Neural cell (in vitro differentiated cells): ENCODE data around the gene ZNF221. TPM values are rescaled to one million over a fixed set of nuclear protein-coding genes. Genes with fewer than 3 reads are reported as not detected.
A peak's percentile ranks its signal among the peaks of the same experiment; 100 is the strongest.

ENCODE experiments used
- H2AFZ ChIP-seq: fragments of 200-600, 300-800 bp; sonication (generic), shearing (Covaris generic); 2 replicates; pipeline ENCODE4 v1.6.0; 2014; ENCODE audit warnings: low read depth, mild to moderate bottlenecking, antibody characterized with exemption, low read length, moderate library complexity
- H3F3A ChIP-seq: fragments of 200-600 bp; shearing (Covaris generic); 2 replicates; pipeline ENCODE4 v1.6.1; 2016; ENCODE audit warnings: mild to moderate bottlenecking, moderate library complexity, mixed read lengths, antibody characterized with exemption, low read length; ENCODE audit not compliant: insufficient read depth, poor library complexity, severe bottlenecking
- H3K27ac ChIP-seq: fragments of 200-600, 300-800 bp; sonication (generic), shearing (Covaris generic); 2 replicates; pipeline ENCODE4 v1.5.1; 2014; ENCODE audit warnings: mild to moderate bottlenecking, low read length, moderate library complexity
- H3K27me3 ChIP-seq: fragments of 300-800, 200-600 bp; sonication (generic), shearing (Covaris generic); 2 replicates; pipeline ENCODE4 v1.6.0; 2014; ENCODE audit warnings: mild to moderate bottlenecking, low read depth, low read length, moderate library complexity; ENCODE audit not compliant: insufficient read depth
- H3K36me3 ChIP-seq: fragments of 300-800, 200-600 bp; sonication (generic), shearing (Covaris generic); 2 replicates; pipeline ENCODE4 v1.5.1; 2014; ENCODE audit warnings: mild to moderate bottlenecking, antibody characterized with exemption, low read length, moderate library complexity; ENCODE audit not compliant: insufficient read depth
- H3K4me2 ChIP-seq: fragments of 300-800, 200-600 bp; sonication (generic), shearing (Covaris generic); 2 replicates; pipeline ENCODE4 v1.6.0; 2014; ENCODE audit warnings: mild to moderate bottlenecking, low read length
- H3K4me3 ChIP-seq: fragments of 300-800, 200-600 bp; sonication (generic), shearing (Covaris generic); 2 replicates; pipeline ENCODE4 v1.5.1; 2014; ENCODE audit warnings: mild to moderate bottlenecking, low read length, moderate library complexity
- H3K79me2 ChIP-seq: fragments of 200-600 bp; shearing (Covaris generic); replicated peaks from 2 replicates; pipeline ENCODE4 v1.6.0; 2014; ENCODE audit warnings: mild to moderate bottlenecking, low read length, moderate library complexity; ENCODE audit not compliant: insufficient read depth
- H3K9ac ChIP-seq: fragments of 300-800, 200-600 bp; sonication (generic), shearing (Covaris generic); 2 replicates; pipeline ENCODE4 v1.6.1; 2016; ENCODE audit warnings: mild to moderate bottlenecking, low read length, mixed read lengths
- H3K9me2 ChIP-seq: fragments of 200-600 bp; shearing (Covaris generic); 2 replicates; pipeline ENCODE4 v1.6.1; 2016; ENCODE audit warnings: mild to moderate bottlenecking, low read length, mixed read lengths; ENCODE audit not compliant: insufficient read depth
- H3K9me3 ChIP-seq: fragments of 200-600, 300-800 bp; sonication (generic), shearing (Covaris generic); 2 replicates; pipeline ENCODE4 v1.6.1; 2016; ENCODE audit warnings: mild to moderate bottlenecking, mixed run types, low read length, moderate library complexity, mixed read lengths
- H4K20me1 ChIP-seq: fragments of 200-600 bp; shearing (Covaris generic); 2 replicates; pipeline ENCODE4 v1.6.1; 2016; ENCODE audit warnings: mild to moderate bottlenecking, mixed run types; ENCODE audit not compliant: insufficient read depth
- CTCF ChIP-seq: fragments of 450-650 bp; IDR thresholded peaks from 2 replicates; pipeline ENCODE4 v1.5.1; 2014; ENCODE audit warnings: antibody characterized with exemption, mild to moderate bottlenecking, moderate library complexity; ENCODE audit not compliant: poor library complexity, severe bottlenecking
- EP300 ChIP-seq: fragments of 450-650 bp; conservative IDR thresholded peaks from 2 replicates; pipeline ENCODE4 v1.6.1; 2014; ENCODE audit warnings: antibody characterized with exemption, mild to moderate bottlenecking, moderate library complexity; ENCODE audit not compliant: poor library complexity, severe bottlenecking
- EZH2 ChIP-seq: fragments of 200-600, 300-800 bp; shearing (Covaris generic), sonication (generic); IDR thresholded peaks from 2 replicates; pipeline ENCODE4 v1.6.1; 2014; ENCODE audit warnings: antibody characterized with exemption, low read length, borderline replicate concordance, mild to moderate bottlenecking; ENCODE audit not compliant: insufficient read depth, poor library complexity, severe bottlenecking
- MXI1 ChIP-seq: fragments of 450-650 bp; conservative IDR thresholded peaks from 2 replicates; pipeline ENCODE4 v1.6.1; 2014; ENCODE audit warnings: antibody characterized with exemption, mild to moderate bottlenecking; ENCODE audit not compliant: poor library complexity, severe bottlenecking
- POLR2AphosphoS5 ChIP-seq: IDR thresholded peaks from 2 replicates; pipeline ENCODE4 v1.6.1; 2012
- RAD21 ChIP-seq: fragments of 450-650 bp; conservative IDR thresholded peaks from 2 replicates; pipeline ENCODE4 v1.6.1; 2014; ENCODE audit warnings: antibody characterized with exemption, mild to moderate bottlenecking, moderate library complexity
- REST ChIP-seq: IDR thresholded peaks from 2 replicates; pipeline ENCODE4 v1.6.1; 2012; ENCODE audit warnings: borderline replicate concordance
- SMC3 ChIP-seq: fragments of 450-650 bp; conservative IDR thresholded peaks from 2 replicates; pipeline ENCODE4 v1.6.1; 2014; ENCODE audit warnings: antibody characterized with exemption, mild to moderate bottlenecking, moderate library complexity; ENCODE audit not compliant: poor library complexity
- TAF1 ChIP-seq: IDR thresholded peaks from 2 replicates; pipeline ENCODE4 v1.6.1; 2012; ENCODE audit warnings: low read depth
- polyA plus RNA-seq: library from polyadenylated mRNA; depleted of rRNA; stranded (reverse); fragments of >200 nt; gene quantifications from 2 replicates; pipeline ENCODE4 v1.2.3, GENCODE V29; 2014

ZNF221 gene
- polyA plus RNA-seq, 1 donor from 2014 or later = 7.4 TPM

GRCh38 chr19:44003461-44004009 is 52.5 kb downstream of the ZNF221 start:
- H3F3A ChIP-seq = no peaks in the 10 kb centered on the region
- H3K9me2 ChIP-seq = no peaks in the 10 kb centered on the region
- no peaks in the 10 kb centered on the region for H3K9me3 ChIP-seq
- H3K36me3 ChIP-seq = peaks cover 14% of the 10 kb centered on the region
- no peaks in the 10 kb centered on the region for H3K27me3 ChIP-seq
- peak overlapping the region; percentile 56 for H2AFZ ChIP-seq
- peak overlapping the region; percentile 62 for H3K9ac ChIP-seq
- TF ChIP-seq EP300 (no peak), CTCF (peak; percentile 20)
- H4K20me1 ChIP-seq = no peaks in the 10 kb centered on the region
- peak overlapping the region; percentile 77 for H3K4me3 ChIP-seq
- H3K4me2 ChIP-seq = peak overlapping the region; percentile 69
- H3K79me2 ChIP-seq = peaks cover 8% of the 10 kb centered on the region
- H3K27ac ChIP-seq = no peak overlapping the region

- Histone ChIP-seq H3K9ac (no peak overlapping the region), H3K4me3 (no peak overlapping the region), H3K9me2 (no peaks in the 10 kb centered on the region), H3K36me3 (peaks cover 31% of the 10 kb centered on the region), H4K20me1 (no peaks in the 10 kb centered on the region), H3K9me3 (peaks cover 10% of the 10 kb centered on the region), H2AFZ (no peak overlapping the region), H3K27me3 (no peaks in the 10 kb centered on the region), H3K79me2 (peaks cover 8% of the 10 kb centered on the region), H3K4me2 (no peak overlapping the region), H3K27ac (no peak overlapping the region), H3F3A (no peaks in the 10 kb centered on the region)
- TF ChIP-seq EZH2 (no peak), RAD21 (no peak), REST (no peak), TAF1 (no peak), SMC3 (no peak), MXI1 (no peak), EP300 (no peak), POLR2AphosphoS5 (no peak), CTCF (no peak)
Observed at GRCh38 chr19:44005973-44006372, 54.9 kb downstream of the ZNF221 start.
